WTC11 (cell line): ENCODE data around the gene PDE4B. TPM values are rescaled to one million over a fixed set of nuclear protein-coding genes. Genes with fewer than 3 reads are reported as not detected.

Experiments used
- ATAC-seq: fragments of 200-7000 bp; cut with Tn5 transposase; 2 replicates; pipeline ENCODE4 v1.10.0; 2021; ENCODE audit warnings: mild to moderate bottlenecking, moderate library complexity
- CTCF ChIA-PET: fragments of 300-600 bp; sonication (Branson Sonifier 250); formaldehyde crosslinking; loops from one replicate; lab custom pipeline; 2021; ENCODE audit warnings: antibody characterized with exemption; lab: Charles Lee
- POLR2A ChIA-PET: fragments of 350-600 bp; sonication (Branson Sonifier 250); formaldehyde crosslinking; loops from one replicate; lab custom pipeline; 2021; ENCODE audit warnings: antibody characterized with exemption; lab: Charles Lee
- DNase-seq: peaks from one replicate; pipeline ENCODE4 v3.0.0; 2021; ENCODE audit warnings: low spot score
- H3K27ac Mint-ChIP-seq: 2 replicates; pipeline ENCODE4 v1.8.0; 2021; ENCODE audit warnings: mixed read lengths
- H3K27me3 Mint-ChIP-seq: 2 replicates; pipeline ENCODE4 v1.8.0; 2021; ENCODE audit warnings: low read depth, mild to moderate bottlenecking, moderate library complexity, mixed read lengths
- H3K36me3 Mint-ChIP-seq: 2 replicates; pipeline ENCODE4 v1.8.0; 2021; ENCODE audit warnings: mixed read lengths
- H3K4me1 Mint-ChIP-seq: 2 replicates; pipeline ENCODE4 v1.8.0; 2022; ENCODE audit warnings: mixed read lengths
- H3K4me3 Mint-ChIP-seq: 2 replicates; pipeline ENCODE4 v1.8.0; 2021; ENCODE audit warnings: mild to moderate bottlenecking, moderate library complexity, mixed read lengths
- H3K9me3 Mint-ChIP-seq: 2 replicates; pipeline ENCODE4 v1.8.0; 2021; ENCODE audit warnings: mixed read lengths
- CBFB ChIP-seq: sonication (generic); formaldehyde crosslinking; IDR thresholded peaks from 2 replicates; pipeline ENCODE4 v1.8.1; 2022; ENCODE audit warnings: mild to moderate bottlenecking, low read depth, missing genetic modification reagents
- CDX4 ChIP-seq: fragments of 250-450 bp; sonication (Bioruptor Pico); IDR thresholded peaks from 2 replicates; pipeline ENCODE4 v1.9.0; 2021; ENCODE audit warnings: moderate library complexity, mild to moderate bottlenecking, inconsistent platforms, borderline replicate concordance
- HMGA2 ChIP-seq: fragments of 250-450 bp; sonication (Bioruptor Pico); IDR thresholded peaks from 2 replicates; pipeline ENCODE4 v1.4.0; 2021; ENCODE audit warnings: mild to moderate bottlenecking, moderate library complexity
- IRF2 ChIP-seq: sonication (generic); formaldehyde crosslinking; IDR thresholded peaks from 2 replicates; pipeline ENCODE4 v1.8.0; 2022; ENCODE audit warnings: low read depth, missing genetic modification reagents, borderline replicate concordance
- NFATC4 ChIP-seq: fragments of 250-450 bp; sonication (Bioruptor Pico); IDR thresholded peaks from 2 replicates; pipeline ENCODE4 v1.9.0; 2021; ENCODE audit warnings: mild to moderate bottlenecking
- OVOL2 ChIP-seq: fragments of 250-450 bp; sonication (Bioruptor Pico); IDR thresholded peaks from 2 replicates; pipeline ENCODE4 v1.9.0; 2021; ENCODE audit warnings: mild to moderate bottlenecking, borderline replicate concordance
- SOX15 ChIP-seq: fragments of 250-450 bp; sonication (Bioruptor Pico); IDR thresholded peaks from 2 replicates; pipeline ENCODE4 v1.9.0; 2021; ENCODE audit warnings: mild to moderate bottlenecking
- TCF7 ChIP-seq: sonication (generic); formaldehyde crosslinking; IDR thresholded peaks from 2 replicates; pipeline ENCODE4 v1.8.0; 2022; ENCODE audit warnings: mild to moderate bottlenecking, low read depth, missing genetic modification reagents, moderate library complexity
- USF1 ChIP-seq: sonication (generic); formaldehyde crosslinking; IDR thresholded peaks from 2 replicates; pipeline ENCODE4 v1.8.0; 2022; ENCODE audit warnings: mild to moderate bottlenecking, missing genetic modification reagents
- ZBTB21 ChIP-seq: sonication (generic); formaldehyde crosslinking; IDR thresholded peaks from 2 replicates; pipeline ENCODE4 v1.8.1; 2023; ENCODE audit warnings: mild to moderate bottlenecking, missing genetic modification reagents, borderline replicate concordance
- ZNF232 ChIP-seq: sonication (generic); formaldehyde crosslinking; IDR thresholded peaks from 2 replicates; pipeline ENCODE4 v1.8.0; 2022; ENCODE audit warnings: mild to moderate bottlenecking, missing genetic modification reagents
- ZNF423 ChIP-seq: fragments of 250-450 bp; sonication (Bioruptor Pico); IDR thresholded peaks from 2 replicates; pipeline ENCODE4 v2.1.2; 2022; ENCODE audit warnings: mild to moderate bottlenecking, moderate library complexity
- ZNF532 ChIP-seq: fragments of 250-450 bp; sonication (Bioruptor Pico); IDR thresholded peaks from 2 replicates; pipeline ENCODE4 v1.9.0; 2021; ENCODE audit warnings: mild to moderate bottlenecking, borderline replicate concordance
- total RNA-seq: library from RNA; stranded (reverse); gene quantifications from 3 replicates; pipeline ENCODE4 v1.2.3, GENCODE V29; 2021
- TF ChIP-seq, protein P1 (sequence below): sonication (generic); formaldehyde crosslinking; IDR thresholded peaks from 2 replicates; pipeline ENCODE4 v1.8.0; 2022; ENCODE audit warnings: mild to moderate bottlenecking, missing genetic modification reagents
- TF ChIP-seq, protein P2 (sequence below): sonication (generic); formaldehyde crosslinking; IDR thresholded peaks from 2 replicates; pipeline ENCODE4 v1.8.1; 2022; ENCODE audit warnings: low read depth, mild to moderate bottlenecking, moderate library complexity, missing genetic modification reagents, borderline replicate concordance
- TF ChIP-seq, protein P3 (sequence below): sonication (generic); formaldehyde crosslinking; IDR thresholded peaks from 2 replicates; pipeline ENCODE4 v1.8.0; 2023; ENCODE audit warnings: missing genetic modification reagents, mild to moderate bottlenecking, borderline replicate concordance
- TF ChIP-seq, protein P4 (sequence below): sonication (generic); formaldehyde crosslinking; IDR thresholded peaks from 2 replicates; pipeline ENCODE4 v1.8.0; 2023; ENCODE audit warnings: missing genetic modification reagents
- TF ChIP-seq, protein P5 (sequence below): fragments of 250-450 bp; sonication (Bioruptor Pico); IDR thresholded peaks from 2 replicates; pipeline ENCODE4 v1.8.0; 2021; ENCODE audit warnings: mild to moderate bottlenecking

PDE4B gene
- total RNA-seq, 1 experiment from 2014 or later: 8.0 TPM

DNA sequence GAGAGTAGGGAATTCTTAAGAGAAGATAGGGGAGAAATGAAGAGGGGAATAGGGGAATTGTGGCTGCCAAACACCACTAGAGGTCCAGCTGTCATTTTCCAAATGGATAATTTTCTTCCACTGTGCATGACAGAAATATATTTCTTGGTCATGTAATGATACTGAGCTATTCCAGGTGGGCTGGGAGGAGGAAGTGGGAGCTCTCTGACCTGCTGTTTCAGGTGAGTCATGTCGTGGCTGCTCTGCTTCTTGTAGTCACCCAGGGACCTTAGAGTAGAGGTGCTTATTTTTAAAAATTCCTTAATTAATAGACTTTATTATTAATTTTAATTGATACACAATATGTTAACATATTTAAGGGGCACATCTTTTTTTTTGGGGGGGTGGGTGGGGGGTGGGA is 11.9 kb downstream of the PDE4B start (continued):
- no peak for TF ChIP-seq ZNF232 (CRISPR knock-in tag)
- no peak for TF ChIP-seq CDX4 (CRISPR knock-in tag)
- no peak for TF ChIP-seq ZBTB21
- no peak for TF ChIP-seq NFATC4 (CRISPR knock-in tag)

DNA sequence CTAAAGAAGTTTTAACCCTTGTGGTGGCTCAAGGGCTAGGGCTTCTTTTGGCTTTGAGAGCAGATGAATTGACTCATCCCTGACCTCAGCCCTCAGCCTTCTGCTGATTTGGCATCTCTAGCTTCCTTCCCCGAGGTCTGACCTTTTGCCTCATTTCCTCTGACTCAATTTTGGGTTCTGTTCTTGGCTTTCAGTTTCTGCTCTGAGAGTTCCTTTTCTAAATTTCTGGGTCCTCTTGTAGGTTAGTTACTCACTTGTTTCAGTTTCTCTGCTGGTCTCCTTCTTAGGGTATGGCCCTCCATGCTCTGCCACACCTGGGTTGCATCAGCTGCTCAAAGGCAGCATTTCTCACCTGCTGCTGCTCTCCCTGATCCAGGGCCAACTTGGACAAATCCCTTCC is 19.4 kb downstream of the PDE4B start:
- no peaks in the 10 kb centered on the region for H3K36me3 Mint-ChIP-seq
- H3K9me3 Mint-ChIP-seq: no peaks in the 10 kb centered on the region
- ChIA-PET POLR2A (no interaction called here), CTCF (no interaction called here)
- H3K4me1 Mint-ChIP-seq: peaks cover 16% of the 10 kb centered on the region
- H3K4me3 Mint-ChIP-seq: no peak overlapping the region
- ATAC-seq (peak; percentile 73), DNase-seq (no peak)
- H3K27ac Mint-ChIP-seq: no peak overlapping the region; the same call in 1 of the 2 replicates
- TF ChIP-seq, protein P1, sequence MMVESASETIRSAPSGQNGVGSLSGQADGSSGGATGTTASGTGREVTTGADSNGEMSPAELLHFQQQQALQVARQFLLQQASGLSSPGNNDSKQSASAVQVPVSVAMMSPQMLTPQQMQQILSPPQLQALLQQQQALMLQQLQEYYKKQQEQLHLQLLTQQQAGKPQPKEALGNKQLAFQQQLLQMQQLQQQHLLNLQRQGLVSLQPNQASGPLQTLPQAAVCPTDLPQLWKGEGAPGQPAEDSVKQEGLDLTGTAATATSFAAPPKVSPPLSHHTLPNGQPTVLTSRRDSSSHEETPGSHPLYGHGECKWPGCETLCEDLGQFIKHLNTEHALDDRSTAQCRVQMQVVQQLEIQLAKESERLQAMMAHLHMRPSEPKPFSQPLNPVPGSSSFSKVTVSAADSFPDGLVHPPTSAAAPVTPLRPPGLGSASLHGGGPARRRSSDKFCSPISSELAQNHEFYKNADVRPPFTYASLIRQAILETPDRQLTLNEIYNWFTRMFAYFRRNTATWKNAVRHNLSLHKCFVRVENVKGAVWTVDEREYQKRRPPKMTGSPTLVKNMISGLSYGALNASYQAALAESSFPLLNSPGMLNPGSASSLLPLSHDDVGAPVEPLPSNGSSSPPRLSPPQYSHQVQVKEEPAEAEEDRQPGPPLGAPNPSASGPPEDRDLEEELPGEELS (CRISPR knock-in tag): no peak
- no peaks in the 10 kb centered on the region for H3K27me3 Mint-ChIP-seq

GRCh38 chr1:65813956-65814355 is 21.3 kb downstream of the PDE4B start:
- TF ChIP-seq USF1 (CRISPR knock-in tag) (no peak), NFATC4 (CRISPR knock-in tag) (no peak), TCF7 (CRISPR knock-in tag) (no peak), ZNF423 (CRISPR knock-in tag) (no peak), HMGA2 (no peak), ZNF532 (CRISPR knock-in tag) (no peak), CBFB (no peak), OVOL2 (no peak), SOX15 (CRISPR knock-in tag) (no peak), IRF2 (CRISPR knock-in tag) (no peak)
- TF ChIP-seq, protein P2, sequence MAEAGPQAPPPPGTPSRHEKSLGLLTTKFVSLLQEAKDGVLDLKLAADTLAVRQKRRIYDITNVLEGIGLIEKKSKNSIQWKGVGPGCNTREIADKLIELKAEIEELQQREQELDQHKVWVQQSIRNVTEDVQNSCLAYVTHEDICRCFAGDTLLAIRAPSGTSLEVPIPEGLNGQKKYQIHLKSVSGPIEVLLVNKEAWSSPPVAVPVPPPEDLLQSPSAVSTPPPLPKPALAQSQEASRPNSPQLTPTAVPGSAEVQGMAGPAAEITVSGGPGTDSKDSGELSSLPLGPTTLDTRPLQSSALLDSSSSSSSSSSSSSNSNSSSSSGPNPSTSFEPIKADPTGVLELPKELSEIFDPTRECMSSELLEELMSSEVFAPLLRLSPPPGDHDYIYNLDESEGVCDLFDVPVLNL (CRISPR knock-in tag): no peak
- TF ChIP-seq, protein P3, sequence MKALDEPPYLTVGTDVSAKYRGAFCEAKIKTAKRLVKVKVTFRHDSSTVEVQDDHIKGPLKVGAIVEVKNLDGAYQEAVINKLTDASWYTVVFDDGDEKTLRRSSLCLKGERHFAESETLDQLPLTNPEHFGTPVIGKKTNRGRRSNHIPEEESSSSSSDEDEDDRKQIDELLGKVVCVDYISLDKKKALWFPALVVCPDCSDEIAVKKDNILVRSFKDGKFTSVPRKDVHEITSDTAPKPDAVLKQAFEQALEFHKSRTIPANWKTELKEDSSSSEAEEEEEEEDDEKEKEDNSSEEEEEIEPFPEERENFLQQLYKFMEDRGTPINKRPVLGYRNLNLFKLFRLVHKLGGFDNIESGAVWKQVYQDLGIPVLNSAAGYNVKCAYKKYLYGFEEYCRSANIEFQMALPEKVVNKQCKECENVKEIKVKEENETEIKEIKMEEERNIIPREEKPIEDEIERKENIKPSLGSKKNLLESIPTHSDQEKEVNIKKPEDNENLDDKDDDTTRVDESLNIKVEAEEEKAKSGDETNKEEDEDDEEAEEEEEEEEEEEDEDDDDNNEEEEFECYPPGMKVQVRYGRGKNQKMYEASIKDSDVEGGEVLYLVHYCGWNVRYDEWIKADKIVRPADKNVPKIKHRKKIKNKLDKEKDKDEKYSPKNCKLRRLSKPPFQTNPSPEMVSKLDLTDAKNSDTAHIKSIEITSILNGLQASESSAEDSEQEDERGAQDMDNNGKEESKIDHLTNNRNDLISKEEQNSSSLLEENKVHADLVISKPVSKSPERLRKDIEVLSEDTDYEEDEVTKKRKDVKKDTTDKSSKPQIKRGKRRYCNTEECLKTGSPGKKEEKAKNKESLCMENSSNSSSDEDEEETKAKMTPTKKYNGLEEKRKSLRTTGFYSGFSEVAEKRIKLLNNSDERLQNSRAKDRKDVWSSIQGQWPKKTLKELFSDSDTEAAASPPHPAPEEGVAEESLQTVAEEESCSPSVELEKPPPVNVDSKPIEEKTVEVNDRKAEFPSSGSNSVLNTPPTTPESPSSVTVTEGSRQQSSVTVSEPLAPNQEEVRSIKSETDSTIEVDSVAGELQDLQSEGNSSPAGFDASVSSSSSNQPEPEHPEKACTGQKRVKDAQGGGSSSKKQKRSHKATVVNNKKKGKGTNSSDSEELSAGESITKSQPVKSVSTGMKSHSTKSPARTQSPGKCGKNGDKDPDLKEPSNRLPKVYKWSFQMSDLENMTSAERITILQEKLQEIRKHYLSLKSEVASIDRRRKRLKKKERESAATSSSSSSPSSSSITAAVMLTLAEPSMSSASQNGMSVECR (CRISPR knock-in tag): no peak
- TF ChIP-seq, protein P4, sequence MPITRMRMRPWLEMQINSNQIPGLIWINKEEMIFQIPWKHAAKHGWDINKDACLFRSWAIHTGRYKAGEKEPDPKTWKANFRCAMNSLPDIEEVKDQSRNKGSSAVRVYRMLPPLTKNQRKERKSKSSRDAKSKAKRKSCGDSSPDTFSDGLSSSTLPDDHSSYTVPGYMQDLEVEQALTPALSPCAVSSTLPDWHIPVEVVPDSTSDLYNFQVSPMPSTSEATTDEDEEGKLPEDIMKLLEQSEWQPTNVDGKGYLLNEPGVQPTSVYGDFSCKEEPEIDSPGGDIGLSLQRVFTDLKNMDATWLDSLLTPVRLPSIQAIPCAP (CRISPR knock-in tag): no peak
- TF ChIP-seq, protein P5, sequence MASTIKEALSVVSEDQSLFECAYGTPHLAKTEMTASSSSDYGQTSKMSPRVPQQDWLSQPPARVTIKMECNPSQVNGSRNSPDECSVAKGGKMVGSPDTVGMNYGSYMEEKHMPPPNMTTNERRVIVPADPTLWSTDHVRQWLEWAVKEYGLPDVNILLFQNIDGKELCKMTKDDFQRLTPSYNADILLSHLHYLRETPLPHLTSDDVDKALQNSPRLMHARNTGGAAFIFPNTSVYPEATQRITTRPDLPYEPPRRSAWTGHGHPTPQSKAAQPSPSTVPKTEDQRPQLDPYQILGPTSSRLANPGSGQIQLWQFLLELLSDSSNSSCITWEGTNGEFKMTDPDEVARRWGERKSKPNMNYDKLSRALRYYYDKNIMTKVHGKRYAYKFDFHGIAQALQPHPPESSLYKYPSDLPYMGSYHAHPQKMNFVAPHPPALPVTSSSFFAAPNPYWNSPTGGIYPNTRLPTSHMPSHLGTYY (CRISPR knock-in tag): no peak
- DNase-seq: no peak
- ChIA-PET CTCF (no interaction called here), POLR2A (no interaction called here)
- H3K27ac Mint-ChIP-seq: no peak overlapping the region
- no peaks in the 10 kb centered on the region for H3K9me3 Mint-ChIP-seq
- no peaks in the 10 kb centered on the region for H3K36me3 Mint-ChIP-seq
- no peak for ATAC-seq
- H3K4me1 Mint-ChIP-seq: peaks cover 16% of the 10 kb centered on the region
- H3K4me3 Mint-ChIP-seq: no peak overlapping the region
- no peaks in the 10 kb centered on the region for H3K27me3 Mint-ChIP-seq
